Measurements from ENCODE around the gene RBM5. TPM values are rescaled to one million over a fixed set of nuclear protein-coding genes. Genes with fewer than 3 reads are reported as not detected.

The RBM5 gene
- total RNA-seq, 1 experiment from 2014 or later = 89.1 TPM

DNA sequence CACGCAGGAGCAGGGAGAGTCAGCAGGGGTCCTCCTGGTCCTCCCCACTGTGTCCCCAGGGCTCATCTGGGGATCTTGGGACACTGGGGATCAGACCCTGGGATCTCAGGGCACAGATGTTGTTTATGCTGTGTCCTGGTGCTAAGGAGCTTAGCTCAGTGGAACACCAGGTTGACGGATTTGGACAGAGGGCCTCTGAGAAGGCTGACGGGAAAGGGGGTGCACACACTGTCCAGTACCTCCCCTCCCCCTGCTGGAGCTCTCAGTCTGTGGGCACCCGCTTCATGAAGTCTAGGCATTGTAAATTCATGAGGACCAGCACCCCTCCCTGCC is 44.5 kb downstream of the RBM5 start (continued):
- TF ChIP-seq, protein P1, sequence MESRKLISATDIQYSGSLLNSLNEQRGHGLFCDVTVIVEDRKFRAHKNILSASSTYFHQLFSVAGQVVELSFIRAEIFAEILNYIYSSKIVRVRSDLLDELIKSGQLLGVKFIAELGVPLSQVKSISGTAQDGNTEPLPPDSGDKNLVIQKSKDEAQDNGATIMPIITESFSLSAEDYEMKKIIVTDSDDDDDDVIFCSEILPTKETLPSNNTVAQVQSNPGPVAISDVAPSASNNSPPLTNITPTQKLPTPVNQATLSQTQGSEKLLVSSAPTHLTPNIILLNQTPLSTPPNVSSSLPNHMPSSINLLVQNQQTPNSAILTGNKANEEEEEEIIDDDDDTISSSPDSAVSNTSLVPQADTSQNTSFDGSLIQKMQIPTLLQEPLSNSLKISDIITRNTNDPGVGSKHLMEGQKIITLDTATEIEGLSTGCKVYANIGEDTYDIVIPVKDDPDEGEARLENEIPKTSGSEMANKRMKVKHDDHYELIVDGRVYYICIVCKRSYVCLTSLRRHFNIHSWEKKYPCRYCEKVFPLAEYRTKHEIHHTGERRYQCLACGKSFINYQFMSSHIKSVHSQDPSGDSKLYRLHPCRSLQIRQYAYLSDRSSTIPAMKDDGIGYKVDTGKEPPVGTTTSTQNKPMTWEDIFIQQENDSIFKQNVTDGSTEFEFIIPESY (IDR thresholded peaks at IDR 0.05; ENCODE audit: extremely low read depth, insufficient replicate concordance, low read length) = no peak
- TF ChIP-seq, protein P2, sequence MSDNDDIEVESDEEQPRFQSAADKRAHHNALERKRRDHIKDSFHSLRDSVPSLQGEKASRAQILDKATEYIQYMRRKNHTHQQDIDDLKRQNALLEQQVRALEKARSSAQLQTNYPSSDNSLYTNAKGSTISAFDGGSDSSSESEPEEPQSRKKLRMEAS (IDR thresholded peaks at IDR 0.05) = no peak
- no peak for TF ChIP-seq POLR2A (IDR thresholded peaks at IDR 0.05; ENCODE audit: borderline replicate concordance, extremely low read depth, insufficient read depth, insufficient read length)

DNA sequence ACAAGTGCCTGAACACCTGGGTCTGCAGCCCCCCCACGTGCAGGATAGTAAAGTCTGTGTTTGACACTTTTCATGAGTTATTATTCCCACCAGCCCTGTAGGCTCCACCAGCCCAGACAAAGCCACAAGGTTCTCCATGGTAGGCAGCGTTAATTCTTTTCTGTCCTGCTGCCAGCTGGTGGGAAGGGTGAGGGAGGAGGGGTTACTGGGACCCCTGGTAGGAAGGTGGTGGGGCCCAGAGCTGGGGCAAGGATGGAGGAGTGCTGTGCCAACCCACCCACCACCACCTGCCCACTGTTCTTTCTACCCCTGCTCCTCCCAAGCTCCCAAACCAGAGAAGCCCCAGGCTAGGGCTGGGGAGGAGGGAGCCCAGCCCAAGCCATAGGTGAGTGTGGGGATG is 45.6 kb downstream of the RBM5 start:
- CTCF ChIA-PET = no interaction called here
- DNase-seq (ENCODE audit: low read depth, low spot score) = no peak
- RAD21 ChIA-PET (ENCODE audit: low non-redundant PET in 1 of 2, low total read pairs in 2 of 2, uncharacterized antibody in 2 of 2, unreplicated experiment in 2 of 2) = no interaction called here
- TF ChIP-seq, protein P1 (IDR thresholded peaks at IDR 0.05; ENCODE audit: extremely low read depth, insufficient replicate concordance, low read length) = no peak
- TF ChIP-seq SRF (IDR thresholded peaks at IDR 0.05; ENCODE audit: low read depth) = no peak
- no peak for TF ChIP-seq ELF1 (IDR thresholded peaks at IDR 0.05; ENCODE audit: borderline replicate concordance, low read depth)
- TF ChIP-seq YY1 (IDR thresholded peaks at IDR 0.05; ENCODE audit: extremely low read depth, insufficient replicate concordance, low read depth, low read length) = no peak
- TF ChIP-seq EGR1 (IDR thresholded peaks at IDR 0.05; ENCODE audit: low read depth) = no peak
- TF ChIP-seq POLR2AphosphoS5 (IDR thresholded peaks at IDR 0.05; ENCODE audit: low read depth, low read length) = no peak
- TF ChIP-seq, protein P3, sequence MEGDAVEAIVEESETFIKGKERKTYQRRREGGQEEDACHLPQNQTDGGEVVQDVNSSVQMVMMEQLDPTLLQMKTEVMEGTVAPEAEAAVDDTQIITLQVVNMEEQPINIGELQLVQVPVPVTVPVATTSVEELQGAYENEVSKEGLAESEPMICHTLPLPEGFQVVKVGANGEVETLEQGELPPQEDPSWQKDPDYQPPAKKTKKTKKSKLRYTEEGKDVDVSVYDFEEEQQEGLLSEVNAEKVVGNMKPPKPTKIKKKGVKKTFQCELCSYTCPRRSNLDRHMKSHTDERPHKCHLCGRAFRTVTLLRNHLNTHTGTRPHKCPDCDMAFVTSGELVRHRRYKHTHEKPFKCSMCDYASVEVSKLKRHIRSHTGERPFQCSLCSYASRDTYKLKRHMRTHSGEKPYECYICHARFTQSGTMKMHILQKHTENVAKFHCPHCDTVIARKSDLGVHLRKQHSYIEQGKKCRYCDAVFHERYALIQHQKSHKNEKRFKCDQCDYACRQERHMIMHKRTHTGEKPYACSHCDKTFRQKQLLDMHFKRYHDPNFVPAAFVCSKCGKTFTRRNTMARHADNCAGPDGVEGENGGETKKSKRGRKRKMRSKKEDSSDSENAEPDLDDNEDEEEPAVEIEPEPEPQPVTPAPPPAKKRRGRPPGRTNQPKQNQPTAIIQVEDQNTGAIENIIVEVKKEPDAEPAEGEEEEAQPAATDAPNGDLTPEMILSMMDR (IDR thresholded peaks at IDR 0.05 in 2 of 3, conservative IDR thresholded peaks at IDR 0.05 in 1 of 3; ENCODE audit: borderline replicate concordance in 1 of 3, insufficient read depth in 1 of 3, low read depth in 2 of 3, low read length in 2 of 3) = no peak
- TF ChIP-seq CBX3 (IDR thresholded peaks at IDR 0.05; ENCODE audit: low read depth) = no peak
- TF ChIP-seq TCF7L2 (IDR thresholded peaks at IDR 0.05; ENCODE audit: borderline replicate concordance, extremely low read depth, insufficient read depth, insufficient read length) = no peak
- no peak for TF ChIP-seq JUND (IDR thresholded peaks at IDR 0.05)
- TF ChIP-seq, protein P2 (IDR thresholded peaks at IDR 0.05) = no peak
- TF ChIP-seq EZH2phosphoT487 (IDR thresholded peaks at IDR 0.05; ENCODE audit: borderline replicate concordance) = no peak
- TF ChIP-seq FOSL1 (IDR thresholded peaks at IDR 0.05; ENCODE audit: low read depth) = no peak
- no peak for TF ChIP-seq CEBPB (IDR thresholded peaks at IDR 0.05; ENCODE audit: low read depth)
- TF ChIP-seq, protein P4, sequence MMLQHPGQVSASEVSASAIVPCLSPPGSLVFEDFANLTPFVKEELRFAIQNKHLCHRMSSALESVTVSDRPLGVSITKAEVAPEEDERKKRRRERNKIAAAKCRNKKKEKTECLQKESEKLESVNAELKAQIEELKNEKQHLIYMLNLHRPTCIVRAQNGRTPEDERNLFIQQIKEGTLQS (IDR thresholded peaks at IDR 0.05) = no peak
- TF ChIP-seq RAD21 (IDR thresholded peaks at IDR 0.05; ENCODE audit: low read depth) = no peak
- no peak for TF ChIP-seq ZNF274 (IDR thresholded peaks at IDR 0.05; ENCODE audit: low read depth, low read length)

More for the DNA sequence above, 45.6 kb downstream of the RBM5 start:
- H3K9me2 ChIP-seq (ENCODE audit: insufficient read depth) = no peaks in the 10 kb centered on the region
- H3K4me3 ChIP-seq (replicated peaks in 1 of 2; ENCODE audit: low read depth in 1 of 2, low read length in 2 of 2) = no peak overlapping the region
- POLR2A ChIA-PET = no interaction called here
- no peaks in the 10 kb centered on the region for H4K20me1 ChIP-seq (ENCODE audit: insufficient read depth)
- H3K4me1 ChIP-seq (ENCODE audit: control insufficient read depth in 1 of 2, insufficient read depth in 2 of 2, low read length in 2 of 2) = no peaks in the 10 kb centered on the region
- BruUV-seq (replicated peaks) = no TSS peak
- H2AFZ ChIP-seq (ENCODE audit: low read depth, low read length, poor library complexity, severe bottlenecking) = no peak overlapping the region
- intact Hi-C loops (cut with micrococcal nuclease) = no loop called here
- no peaks in the 10 kb centered on the region for H3K36me3 ChIP-seq (ENCODE audit: control insufficient read depth in 1 of 2, insufficient read depth in 2 of 2, low read length in 2 of 2)
- no peaks in the 10 kb centered on the region for H3K9me3 ChIP-seq (ENCODE audit: control insufficient read depth in 1 of 2, insufficient read depth in 1 of 2, low read depth in 1 of 2, low read length in 2 of 2)
- H3K4me2 ChIP-seq (ENCODE audit: low read length) = no peak overlapping the region
- H3K27me3 ChIP-seq (ENCODE audit: insufficient read depth, low read length) = no peaks in the 10 kb centered on the region
- no peaks in the 10 kb centered on the region for H3K79me2 ChIP-seq (ENCODE audit: insufficient read depth, low read length)
- H3K27ac ChIP-seq (ENCODE audit: low read depth, low read length) = no peak overlapping the region
- no peak for ATAC-seq
- H3K9ac ChIP-seq (ENCODE audit: low read length) = no peak overlapping the region
